Uterus (tissue), 2 donors: ENCODE measurements around the gene DYNC1LI1.

Source experiments
- CTCF ChIP-seq, 4 experiments: fragments of 200-600 bp in 2 of 4; fragments of 450-650 bp in 2 of 4; sonication (generic) in 2 of 4; IDR thresholded peaks; one replicate each; pipeline ENCODE4 v1.5.1; 2016 to 2019; ENCODE audit warnings: antibody characterized with exemption in 4 of 4, mild to moderate bottlenecking in 2 of 4, moderate library complexity in 1 of 4
- POLR2A ChIP-seq, 2 donors: fragments of 450-650 bp; IDR thresholded peaks; one replicate each; pipeline ENCODE4 v1.6.1; 2016; ENCODE audit warnings: antibody characterized with exemption in 2 of 2, mild to moderate bottlenecking in 1 of 2, moderate library complexity in 1 of 2

DNA sequence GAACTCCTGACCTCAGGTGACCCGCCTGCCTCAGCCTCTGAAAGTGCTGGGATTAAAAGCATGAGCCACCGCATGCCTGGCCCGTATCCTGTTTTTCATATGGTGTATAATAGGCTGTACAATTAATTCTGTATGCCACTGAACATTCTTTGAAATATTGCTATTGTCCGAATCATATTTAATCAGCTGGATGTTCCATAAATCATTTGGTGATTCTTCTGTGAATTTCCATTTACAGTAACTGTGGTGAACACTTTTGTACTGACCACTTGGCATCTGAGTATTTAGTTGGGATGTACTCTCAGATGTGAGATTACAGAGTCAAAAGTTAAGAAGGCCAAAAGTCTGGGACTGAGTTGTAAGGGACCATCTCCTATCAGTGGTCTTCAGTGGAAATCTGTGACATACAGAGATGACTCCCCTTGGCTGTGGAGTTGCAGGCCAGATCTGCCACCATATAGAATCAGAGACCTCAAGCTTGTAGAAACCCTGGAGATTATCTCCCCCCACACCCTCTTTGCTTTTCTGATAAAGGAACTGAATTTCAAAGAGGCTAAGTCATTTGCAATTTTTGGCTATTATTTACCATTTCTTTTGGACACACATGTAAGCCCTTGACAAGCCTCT, 25.7 kb upstream of the DYNC1LI1 start:
- no peak for TF ChIP-seq POLR2A (IDR thresholded peaks at IDR 0.05)
- TF ChIP-seq CTCF (IDR thresholded peaks at IDR 0.05) = no peak
